Measurements from ENCODE around the gene ANKRD23. TPM values are rescaled to one million over a fixed set of nuclear protein-coding genes. Genes with fewer than 3 reads are reported as not detected.

Gene ANKRD23
- total and polyA plus RNA-seq, 2 experiments from 2014 or later = 0.76 to 1.4 TPM

- H4K20me1 ChIP-seq (ENCODE audit: insufficient read depth) = no peaks in the 10 kb centered on the region
- no peak overlapping the region for H3K4me2 ChIP-seq (ENCODE audit: unreplicated experiment)
- no peaks in the 10 kb centered on the region for H3K9me2 ChIP-seq (ENCODE audit: insufficient read depth)
- no peak overlapping the region for H3K27ac ChIP-seq
- no peak overlapping the region for H3K4me3 ChIP-seq
- H3F3A ChIP-seq (ENCODE audit: insufficient read depth) = no peaks in the 10 kb centered on the region
- no peaks in the 10 kb centered on the region for H3K79me2 ChIP-seq (ENCODE audit: insufficient read depth)
- H3K36me3 ChIP-seq (ENCODE audit: low read depth) = no peaks in the 10 kb centered on the region
- no peak for DNase-seq
- H3K9ac ChIP-seq = no peak overlapping the region
- in situ Hi-C loops (cut with MboI) = no loop called here
- no peaks in the 10 kb centered on the region for H3K4me1 ChIP-seq (ENCODE audit: insufficient read depth)
- no peak overlapping the region for H2AFZ ChIP-seq
- H3K27me3 ChIP-seq (replicated peaks; ENCODE audit: insufficient read depth) = no peaks in the 10 kb centered on the region
- H3K9me3 ChIP-seq (ENCODE audit: low read depth) = no peaks in the 10 kb centered on the region
- no peak for TF ChIP-seq EZH2phosphoT487 (IDR thresholded peaks at IDR 0.05; ENCODE audit: insufficient read depth, low read depth)
- TF ChIP-seq EZH2 (IDR thresholded peaks at IDR 0.05; ENCODE audit: insufficient read depth, poor library complexity, severe bottlenecking) = no peak
- WGBS, 2 experiments (ENCODE audit: low coverage in 1 of 2, low lambda C conversion rate in 2 of 2, missing lambda C conversion rate in 2 of 2) = 84 to 87% methylated on average over 20 to 21 of the region's 23 CpGs
Measured at GRCh38 chr2:96838345-96839292, 5.2 kb downstream of the ANKRD23 start.

DNA sequence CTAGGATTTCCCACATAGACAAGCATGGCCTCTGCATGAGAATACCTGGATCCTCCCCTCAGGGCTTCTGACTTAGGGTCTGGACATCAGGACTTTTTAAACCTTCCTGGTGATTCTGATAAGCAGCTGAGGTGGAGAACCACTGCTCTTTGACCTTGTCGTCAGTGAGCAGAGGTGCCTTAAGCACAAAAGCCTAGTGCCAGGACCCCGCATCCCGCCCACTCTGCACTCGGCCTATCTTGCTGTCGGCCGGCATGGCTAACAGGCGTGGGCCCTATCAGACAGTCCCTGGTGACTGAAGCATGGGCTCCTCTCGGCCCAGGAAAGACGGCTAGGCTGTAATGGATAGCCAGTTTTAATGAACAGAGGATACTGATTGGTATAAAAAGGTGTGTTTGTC is 6.2 kb downstream of the ANKRD23 start:
- TF ChIP-seq EZH2 (IDR thresholded peaks at IDR 0.05; ENCODE audit: insufficient read depth, poor library complexity, severe bottlenecking) (no peak), EZH2phosphoT487 (IDR thresholded peaks at IDR 0.05; ENCODE audit: insufficient read depth, low read depth) (no peak)
- in situ Hi-C loops (cut with MboI) = no loop called here
- H4K20me1 ChIP-seq (ENCODE audit: insufficient read depth) = no peaks in the 10 kb centered on the region

DNA sequence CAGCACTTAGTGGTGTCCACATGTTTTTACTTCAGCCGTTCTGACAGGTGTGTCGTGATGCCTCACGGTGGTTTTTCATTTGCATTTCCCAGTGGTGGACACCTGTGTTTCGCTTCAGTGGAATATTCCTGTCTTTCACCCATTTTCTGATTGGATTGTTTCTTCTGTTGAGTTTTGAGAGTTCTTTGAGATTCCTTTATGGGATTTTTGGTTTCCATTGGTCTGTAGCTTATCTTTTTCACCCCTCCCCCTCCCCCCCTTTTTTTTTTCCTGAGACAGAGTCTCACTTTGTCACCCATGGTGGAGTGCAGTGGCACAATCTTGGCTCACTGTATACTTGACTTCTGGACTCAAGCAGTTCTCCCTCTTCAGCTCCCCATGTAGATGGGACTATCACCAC is 8.0 kb downstream of the ANKRD23 start:
- Histone ChIP-seq H4K20me1 (ENCODE audit: insufficient read depth) (no peaks in the 10 kb centered on the region), H3K36me3 (ENCODE audit: low read depth) (no peaks in the 10 kb centered on the region), H3K27me3 (replicated peaks; ENCODE audit: insufficient read depth) (no peaks in the 10 kb centered on the region), H3K9me3 (ENCODE audit: low read depth) (no peaks in the 10 kb centered on the region), H3K4me3 (no peak overlapping the region), H3K79me2 (ENCODE audit: insufficient read depth) (no peaks in the 10 kb centered on the region), H3K9me2 (ENCODE audit: insufficient read depth) (no peaks in the 10 kb centered on the region), H3K4me2 (ENCODE audit: unreplicated experiment) (no peak overlapping the region), H3F3A (ENCODE audit: insufficient read depth) (no peaks in the 10 kb centered on the region), H3K4me1 (ENCODE audit: insufficient read depth) (no peaks in the 10 kb centered on the region), H2AFZ (no peak overlapping the region), H3K9ac (no peak overlapping the region), H3K27ac (no peak overlapping the region)
- TF ChIP-seq EZH2phosphoT487 (IDR thresholded peaks at IDR 0.05; ENCODE audit: insufficient read depth, low read depth) (no peak), EZH2 (IDR thresholded peaks at IDR 0.05; ENCODE audit: insufficient read depth, poor library complexity, severe bottlenecking) (no peak)
- DNase-seq = no peak
- in situ Hi-C loops (cut with MboI) = no loop called here
- 77 to 78% methylated on average over 4 of the region's 4 CpGs for WGBS, 2 experiments (ENCODE audit: low coverage in 1 of 2, low lambda C conversion rate in 2 of 2, missing lambda C conversion rate in 2 of 2)

More for the DNA sequence above, 6.2 kb downstream of the ANKRD23 start:
- Histone ChIP-seq H3K36me3 (ENCODE audit: low read depth) (no peaks in the 10 kb centered on the region), H3K4me2 (ENCODE audit: unreplicated experiment) (no peak overlapping the region), H3K4me1 (ENCODE audit: insufficient read depth) (no peaks in the 10 kb centered on the region), H3K27me3 (replicated peaks; ENCODE audit: insufficient read depth) (no peaks in the 10 kb centered on the region), H3K9me2 (ENCODE audit: insufficient read depth) (no peaks in the 10 kb centered on the region), H3F3A (ENCODE audit: insufficient read depth) (no peaks in the 10 kb centered on the region), H2AFZ (no peak overlapping the region), H3K9me3 (ENCODE audit: low read depth) (no peaks in the 10 kb centered on the region), H3K9ac (no peak overlapping the region), H3K4me3 (no peak overlapping the region), H3K27ac (no peak overlapping the region), H3K79me2 (ENCODE audit: insufficient read depth) (no peaks in the 10 kb centered on the region)
- DNase-seq = no peak
- 90 to 94% methylated on average over 9 of the region's 9 CpGs for WGBS, 2 experiments (ENCODE audit: low coverage in 1 of 2, low lambda C conversion rate in 2 of 2, missing lambda C conversion rate in 2 of 2)

GRCh38 chr2:96832754-96833507 is 10.9 kb downstream of the ANKRD23 start:
- Histone ChIP-seq H3K79me2 (ENCODE audit: insufficient read depth) (no peaks in the 10 kb centered on the region), H3K9me2 (ENCODE audit: insufficient read depth) (no peaks in the 10 kb centered on the region), H3F3A (ENCODE audit: insufficient read depth) (no peaks in the 10 kb centered on the region), H3K27ac (no peak overlapping the region), H2AFZ (no peak overlapping the region), H3K36me3 (ENCODE audit: low read depth) (no peaks in the 10 kb centered on the region), H3K9me3 (ENCODE audit: low read depth) (no peaks in the 10 kb centered on the region), H3K27me3 (replicated peaks; ENCODE audit: insufficient read depth) (no peaks in the 10 kb centered on the region), H4K20me1 (ENCODE audit: insufficient read depth) (no peaks in the 10 kb centered on the region), H3K9ac (no peak overlapping the region), H3K4me2 (ENCODE audit: unreplicated experiment) (no peak overlapping the region), H3K4me1 (ENCODE audit: insufficient read depth) (no peaks in the 10 kb centered on the region), H3K4me3 (no peak overlapping the region)
- 84 to 87% methylated on average over 18 of the region's 18 CpGs for WGBS, 2 experiments (ENCODE audit: low coverage in 1 of 2, low lambda C conversion rate in 2 of 2, missing lambda C conversion rate in 2 of 2)
- in situ Hi-C loops (cut with MboI) = no loop called here
- TF ChIP-seq EZH2 (IDR thresholded peaks at IDR 0.05; ENCODE audit: insufficient read depth, poor library complexity, severe bottlenecking) (no peak), EZH2phosphoT487 (IDR thresholded peaks at IDR 0.05; ENCODE audit: insufficient read depth, low read depth) (no peak)
- no peak for DNase-seq

Data from GM23248 (cell line).